ENCODE data around the gene NUDT4. TPM values are rescaled to one million over a fixed set of nuclear protein-coding genes. Genes with fewer than 3 reads are reported as not detected.
A peak's percentile ranks its signal among the peaks of the same experiment; 100 is the strongest.

The NUDT4 gene
- total RNA-seq, 2 donors from 2014 or later = 138 to 241 TPM

GRCh38 chr12:93448796-93449195 is 71.1 kb downstream of the NUDT4 start:
- Histone ChIP-seq H3K9me3 (no peaks in the 10 kb centered on the region), H3K4me1 (replicated peaks) (no peaks in the 10 kb centered on the region), H3K27ac (peak overlapping the region in 1 of 2 donors; percentile 35), H3K27me3 (replicated peaks; ENCODE audit: insufficient read depth) (no peaks in the 10 kb centered on the region), H3K36me3 (no peaks in the 10 kb centered on the region), H3K4me3 (no peak overlapping the region)
- 34% methylated on average over 5 of the region's 5 CpGs for WGBS
- intact Hi-C loops (cut with DNase I) = no loop called here
- DNase-seq (ENCODE audit: low spot score) = peak; percentile 69
- TF ChIP-seq POLR2AphosphoS5 (IDR thresholded peaks at IDR 0.05) (peak; percentile 49), CTCF (IDR thresholded peaks at IDR 0.05) (no peak), POLR2A (IDR thresholded peaks at IDR 0.05) (no peak)

- no peak for TF ChIP-seq CTCF (IDR thresholded peaks at IDR 0.05)
- TF ChIP-seq POLR2AphosphoS5 (IDR thresholded peaks at IDR 0.05) = no peak
- no peak for TF ChIP-seq POLR2A (IDR thresholded peaks at IDR 0.05)
- H3K27me3 ChIP-seq (replicated peaks; ENCODE audit: insufficient read depth) = no peaks in the 10 kb centered on the region
- no peak for DNase-seq (ENCODE audit: low spot score)
- no peaks in the 10 kb centered on the region for H3K4me1 ChIP-seq (replicated peaks)
- H3K36me3 ChIP-seq = no peaks in the 10 kb centered on the region
- no peak overlapping the region for H3K4me3 ChIP-seq
- 84% methylated on average over 1 of the region's 1 CpG for WGBS
- H3K27ac ChIP-seq = no peak overlapping the region
- intact Hi-C loops (cut with DNase I) = no loop called here
- H3K9me3 ChIP-seq = no peaks in the 10 kb centered on the region
These were observed 71.6 kb downstream of the NUDT4 start for GRCh38 chr12:93449277-93449676.

DNA sequence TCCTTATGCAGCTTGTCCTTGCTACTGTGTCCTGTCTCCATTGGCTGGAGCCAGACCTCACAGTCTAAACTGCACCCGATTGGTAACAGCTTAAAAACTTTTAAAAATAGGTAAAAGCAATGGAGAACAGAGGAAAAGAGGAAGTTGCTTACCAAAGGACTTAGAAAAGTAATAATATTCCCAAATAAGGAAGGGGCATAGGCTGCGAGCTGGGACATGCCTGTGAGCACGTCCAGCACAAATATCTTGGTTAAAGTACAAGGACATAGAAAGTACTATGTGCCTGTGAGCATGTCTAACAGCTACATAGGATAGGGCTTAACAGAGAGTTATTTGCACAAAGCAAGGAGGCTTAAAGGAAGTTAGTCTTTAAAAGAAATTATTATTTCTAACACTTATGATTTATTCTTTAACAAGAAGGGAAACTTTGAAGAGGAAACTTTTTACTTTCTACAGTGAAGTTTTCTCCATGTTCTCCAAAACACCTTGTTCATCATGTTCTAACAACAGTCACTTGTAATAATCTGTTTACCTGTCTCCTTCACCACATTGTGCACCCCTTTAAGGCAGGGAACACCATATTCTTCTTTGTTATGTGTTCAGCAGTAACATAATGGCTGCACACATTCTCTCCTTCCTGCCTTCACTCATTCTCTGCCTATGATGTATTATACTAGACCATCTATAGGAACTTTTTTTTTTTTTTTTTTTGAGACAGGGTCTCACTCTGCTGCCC is 73.9 kb downstream of the NUDT4 start:
- peak overlapping the region in 1 of 2 donors; percentile 41 for H3K27ac ChIP-seq
- no peaks in the 10 kb centered on the region for H3K4me1 ChIP-seq (replicated peaks)
- intact Hi-C loops (cut with DNase I) = no loop called here
- no peak overlapping the region for H3K4me3 ChIP-seq
- H3K9me3 ChIP-seq = no peaks in the 10 kb centered on the region
- TF ChIP-seq POLR2A (IDR thresholded peaks at IDR 0.05) (no peak), POLR2AphosphoS5 (IDR thresholded peaks at IDR 0.05) (peak; percentile 13), CTCF (IDR thresholded peaks at IDR 0.05) (no peak)
- no peaks in the 10 kb centered on the region for H3K36me3 ChIP-seq
- no peaks in the 10 kb centered on the region for H3K27me3 ChIP-seq (replicated peaks; ENCODE audit: insufficient read depth)
- WGBS = 58% methylated on average over 3 of the region's 3 CpGs
- no peak for DNase-seq (ENCODE audit: low spot score)

DNA sequence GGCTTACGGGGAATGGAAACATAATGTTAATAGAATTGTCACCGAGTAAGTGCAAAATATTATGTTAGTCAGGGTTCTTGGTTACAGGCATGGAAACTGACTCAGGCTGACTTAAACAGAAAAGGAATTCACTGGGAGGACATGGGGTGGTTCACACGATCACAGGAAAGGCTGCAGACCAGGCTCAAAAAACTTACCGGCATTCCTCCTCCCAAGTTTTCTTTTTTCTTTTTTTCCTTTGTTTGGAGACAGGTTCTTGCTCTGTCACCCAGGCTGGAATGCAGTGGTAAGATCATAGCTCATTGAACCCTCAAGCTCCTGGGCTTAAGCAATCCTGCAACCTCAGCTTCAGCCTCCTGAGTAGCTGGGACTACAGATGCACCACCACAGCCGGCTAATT is 75.9 kb downstream of the NUDT4 start:
- intact Hi-C loops (cut with DNase I) = no loop called here
- no peaks in the 10 kb centered on the region for H3K4me1 ChIP-seq (replicated peaks)
- no peaks in the 10 kb centered on the region for H3K36me3 ChIP-seq
- TF ChIP-seq CTCF (IDR thresholded peaks at IDR 0.05) (no peak), POLR2AphosphoS5 (IDR thresholded peaks at IDR 0.05) (no peak), POLR2A (IDR thresholded peaks at IDR 0.05) (no peak)
- no peaks in the 10 kb centered on the region for H3K27me3 ChIP-seq (replicated peaks; ENCODE audit: insufficient read depth)
- H3K4me3 ChIP-seq = no peak overlapping the region
- no peak for DNase-seq (ENCODE audit: low spot score)
- H3K27ac ChIP-seq = no peak overlapping the region
- H3K9me3 ChIP-seq = no peaks in the 10 kb centered on the region
- 83% methylated on average over 5 of the region's 5 CpGs for WGBS

GRCh38 chr12:93456077-93456476 is 78.4 kb downstream of the NUDT4 start:
- intact Hi-C loops (cut with DNase I) = no loop called here
- no peak for DNase-seq (ENCODE audit: low spot score)
- no peaks in the 10 kb centered on the region for H3K36me3 ChIP-seq
- no peak overlapping the region for H3K27ac ChIP-seq
- TF ChIP-seq POLR2A (IDR thresholded peaks at IDR 0.05) (no peak), POLR2AphosphoS5 (IDR thresholded peaks at IDR 0.05) (no peak), CTCF (IDR thresholded peaks at IDR 0.05) (no peak)
- no peaks in the 10 kb centered on the region for H3K4me1 ChIP-seq (replicated peaks)
- no peaks in the 10 kb centered on the region for H3K9me3 ChIP-seq
- no peak overlapping the region for H3K4me3 ChIP-seq
- no peaks in the 10 kb centered on the region for H3K27me3 ChIP-seq (replicated peaks; ENCODE audit: insufficient read depth)
- 75% methylated on average over 2 of the region's 2 CpGs for WGBS

Data from prostate gland (tissue), 2 donors.